RPMI8226 (cell line): ENCODE results near the gene TJP3.

Experiments
- DNase-seq: peaks from one replicate; pipeline ENCODE4 v3.0.0-alpha.2; 2015

Gene TJP3

GRCh38 chr19:3770136-3770999, 62.2 kb downstream of the TJP3 start:
- DNase-seq: no peak

GRCh38 chr19:3771000-3771905, 63.1 kb downstream of the TJP3 start:
- DNase-seq: no peak

DNA sequence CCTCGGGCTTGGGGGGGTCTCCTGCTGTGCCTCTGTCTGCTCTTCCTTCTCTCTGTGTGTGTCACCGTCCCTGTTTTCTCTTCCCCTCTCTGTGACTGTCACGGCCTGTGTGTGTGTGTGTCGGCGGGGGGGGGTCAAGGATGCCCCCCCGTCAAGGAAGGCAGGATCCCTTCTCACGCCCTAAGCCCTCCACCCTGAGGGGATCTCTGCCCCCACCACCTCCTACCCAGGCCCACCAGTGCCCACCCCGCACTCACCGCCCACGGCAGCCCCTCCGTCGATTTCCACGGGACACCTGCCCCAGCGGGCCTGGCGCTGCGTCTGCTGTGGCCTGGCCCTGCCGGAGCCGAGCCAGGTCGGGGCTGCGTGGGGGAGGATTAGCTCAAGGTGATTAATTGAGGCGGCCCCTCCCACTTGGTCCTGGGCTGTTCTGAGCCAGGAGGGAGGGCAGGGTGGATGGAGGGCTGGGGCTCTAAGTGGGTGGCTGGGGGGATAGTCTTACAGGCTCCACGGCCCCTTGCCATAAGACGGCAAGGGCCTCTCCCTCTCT, 63.8 kb downstream of the TJP3 start, which contains the start of gene RAX2:
Gene RAX2, minus strand, starts transcription at position 323 of the 550 bp plus-strand sequence. CDS start 486 bp downstream, outside the sequence.
- DNase-seq: no peak

- DNase-seq: no peak
These were observed 65.8 kb downstream of the TJP3 start for GRCh38 chr19:3773814-3774515.

DNA sequence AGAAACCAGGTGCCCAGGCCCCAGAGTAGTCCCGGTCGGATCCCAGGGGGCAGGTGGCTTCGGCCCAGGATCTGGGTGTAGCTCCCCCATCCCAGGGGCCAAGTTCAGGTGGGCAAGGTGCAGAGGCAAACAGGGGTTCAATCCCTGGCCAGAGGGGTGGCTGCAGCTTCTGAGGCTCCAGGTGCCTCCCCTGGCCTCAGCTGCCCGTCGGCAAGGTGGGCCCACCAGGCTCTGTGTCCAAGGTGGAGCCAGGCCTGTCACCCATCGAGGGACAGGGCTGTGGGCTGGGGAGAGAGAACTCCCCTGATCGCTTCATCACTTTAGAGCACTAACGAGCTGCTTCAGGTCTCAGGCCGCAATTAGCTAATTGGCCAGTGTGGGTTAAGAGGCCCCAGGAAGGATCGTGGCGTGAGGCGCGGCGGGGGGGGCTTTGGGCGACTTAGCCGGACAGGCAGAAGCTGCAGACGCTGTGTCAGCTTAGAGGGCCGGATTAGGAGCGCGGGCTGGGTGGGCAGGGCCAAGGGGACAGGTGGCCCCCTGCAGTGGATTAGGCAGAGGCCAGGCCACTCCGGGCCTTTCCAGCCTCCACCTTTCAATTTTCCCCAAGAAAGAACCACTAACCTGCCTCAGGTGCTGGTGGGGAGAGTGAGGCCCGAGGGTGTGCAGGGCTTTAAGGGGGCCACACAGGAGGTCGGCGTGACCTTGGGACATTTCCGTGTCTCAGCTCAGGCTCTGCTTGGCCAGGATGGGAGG, 66.6 kb downstream of the TJP3 start:
- DNase-seq: no peak

DNA sequence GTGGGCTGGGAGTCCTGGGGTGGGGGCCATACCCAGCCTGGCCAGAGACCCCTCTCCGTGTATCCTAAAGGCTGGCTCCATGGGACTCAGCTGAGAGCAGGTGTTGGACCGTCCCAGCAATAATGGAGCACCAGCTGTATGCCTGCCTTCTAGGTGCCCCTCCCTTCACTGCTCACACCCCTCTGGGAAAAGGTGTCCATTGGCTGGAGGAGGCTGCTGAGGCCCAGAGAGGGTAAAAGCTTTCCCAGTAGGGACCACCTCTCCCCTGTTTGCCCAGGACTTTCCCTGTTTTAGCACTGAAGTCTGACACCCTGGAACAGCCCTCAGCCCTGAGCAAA, 67.2 kb downstream of the TJP3 start:
- DNase-seq: no peak

GRCh38 chr19:3775831-3776230, 67.6 kb downstream of the TJP3 start:
- DNase-seq: no peak

DNA sequence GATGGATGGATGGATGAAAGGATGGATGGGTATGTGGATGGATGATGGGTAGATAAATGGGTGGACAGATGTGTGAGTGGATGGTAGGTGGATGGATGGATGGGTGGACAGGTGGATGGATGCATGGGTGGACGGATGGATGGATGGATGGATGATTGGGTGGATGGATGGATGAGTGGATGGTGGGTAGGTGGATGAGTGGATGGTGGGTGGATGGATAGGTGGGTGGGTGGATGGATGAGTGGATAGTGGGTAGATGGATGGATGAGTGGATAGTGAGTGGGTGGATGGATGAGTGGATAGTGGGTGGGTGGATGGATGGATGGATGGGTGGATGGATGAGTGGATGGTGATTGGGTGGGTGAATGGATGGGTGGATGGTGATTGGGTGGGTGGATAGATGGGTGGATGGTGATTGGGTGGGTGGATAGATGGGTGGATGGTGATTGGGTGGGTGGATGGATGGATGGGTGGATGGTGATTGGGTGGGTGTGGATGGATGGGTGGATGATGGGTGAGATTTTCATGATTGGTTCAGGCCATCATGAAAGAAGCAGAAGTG, 68.4 kb downstream of the TJP3 start:
- DNase-seq: no peak

DNA sequence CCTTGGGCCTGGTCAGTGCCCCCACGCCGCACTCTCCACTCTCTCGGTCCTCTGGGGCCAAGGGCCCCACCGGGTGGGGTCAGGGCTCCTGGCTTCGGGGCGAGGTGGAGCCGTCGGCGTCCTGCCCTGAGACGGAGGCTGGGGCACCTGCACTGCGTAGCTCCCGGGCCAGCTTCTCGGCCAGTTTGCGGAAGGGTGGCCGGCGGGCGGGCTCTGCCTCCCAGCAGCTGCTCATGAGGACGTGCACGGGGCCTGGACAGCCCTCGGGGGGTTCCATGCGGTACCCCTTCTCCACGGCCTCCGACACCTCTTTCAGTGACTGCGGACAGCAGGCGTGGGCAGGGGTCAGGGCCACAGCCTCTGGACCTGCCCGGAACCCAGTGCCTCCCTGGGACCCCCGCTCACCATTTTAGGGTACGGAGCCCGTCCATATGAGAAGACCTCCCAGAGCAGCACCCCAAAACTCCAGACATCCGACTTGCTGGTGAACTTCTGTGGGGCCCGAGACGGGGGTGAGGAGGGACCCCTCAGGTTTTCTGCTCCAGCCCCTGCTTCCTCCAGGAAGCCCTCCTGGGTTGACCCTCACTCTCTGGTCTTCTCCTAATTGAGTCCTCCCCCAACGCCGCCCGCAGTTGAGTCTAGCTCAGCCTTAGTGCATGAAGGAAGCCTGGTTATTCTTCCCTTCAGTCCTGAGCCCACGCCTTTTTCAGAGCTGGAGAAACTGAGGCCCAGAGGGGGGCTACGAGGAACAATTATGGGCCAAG, 70.1 kb downstream of the TJP3 start:
- DNase-seq: no peak

- no peak for DNase-seq
These were observed 70.9 kb downstream of the TJP3 start for GRCh38 chr19:3778899-3779723.

- no peak for DNase-seq
These were observed 72.7 kb downstream of the TJP3 start for GRCh38 chr19:3780786-3781304.

DNA sequence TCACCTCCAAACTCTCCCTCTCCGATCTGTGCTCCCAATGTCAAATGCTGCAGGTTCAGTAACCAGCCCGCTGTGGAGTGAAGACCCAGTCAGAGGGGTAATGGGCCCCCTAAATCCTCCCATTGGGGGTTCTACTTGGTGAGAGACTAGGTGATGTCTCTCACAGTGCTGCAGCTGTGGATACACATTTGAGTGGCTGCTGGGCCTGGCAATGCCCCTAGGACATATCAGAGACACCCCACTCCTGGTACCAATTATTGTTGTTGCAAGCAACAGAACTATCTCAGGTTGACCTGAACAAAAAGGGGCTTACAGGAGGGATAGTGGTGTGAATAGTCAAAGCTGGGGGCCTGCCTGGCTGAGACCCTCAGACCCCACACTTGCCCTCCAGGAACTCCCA, 73.4 kb downstream of the TJP3 start:
- DNase-seq: no peak

DNA sequence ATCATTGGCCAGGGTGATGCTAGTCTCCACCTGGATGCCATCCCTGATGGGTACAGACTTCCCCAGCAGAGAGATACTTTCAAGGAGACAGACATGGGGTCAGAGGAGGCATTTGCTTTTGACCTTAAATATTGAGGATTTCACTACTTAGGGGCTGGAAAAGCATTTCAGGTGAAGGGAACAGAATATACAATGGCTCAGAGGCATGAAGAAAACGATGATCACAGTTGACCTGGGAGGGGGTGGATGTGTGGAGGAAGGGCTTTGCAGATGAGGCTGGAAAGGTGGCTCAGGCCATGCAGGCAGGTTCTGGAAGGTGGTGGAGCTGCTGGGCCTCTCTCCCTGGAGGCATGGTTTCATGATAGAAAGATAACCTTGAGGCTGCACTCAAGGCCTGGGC, 74.1 kb downstream of the TJP3 start:
- no peak for DNase-seq

DNA sequence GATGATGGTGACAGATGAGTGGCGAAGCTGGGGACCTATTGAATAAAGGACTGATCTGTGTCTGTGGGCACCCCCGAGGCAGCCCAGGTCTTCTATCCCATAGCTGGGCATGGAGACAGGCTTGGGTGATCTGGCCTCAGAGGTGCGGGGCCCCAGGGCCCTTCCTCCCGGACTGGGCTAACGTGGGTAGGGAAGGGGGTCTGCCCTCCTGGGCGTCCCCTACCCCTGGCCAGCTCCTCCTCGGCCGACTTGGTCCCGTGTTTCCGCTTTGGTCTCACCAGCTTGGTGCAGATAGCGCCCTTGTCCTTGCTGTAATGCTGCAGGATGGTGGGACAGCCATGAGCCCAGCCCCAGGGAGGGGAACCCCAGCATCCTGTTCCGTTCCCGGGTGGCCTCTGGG, 74.7 kb downstream of the TJP3 start:
- DNase-seq: no peak

DNA sequence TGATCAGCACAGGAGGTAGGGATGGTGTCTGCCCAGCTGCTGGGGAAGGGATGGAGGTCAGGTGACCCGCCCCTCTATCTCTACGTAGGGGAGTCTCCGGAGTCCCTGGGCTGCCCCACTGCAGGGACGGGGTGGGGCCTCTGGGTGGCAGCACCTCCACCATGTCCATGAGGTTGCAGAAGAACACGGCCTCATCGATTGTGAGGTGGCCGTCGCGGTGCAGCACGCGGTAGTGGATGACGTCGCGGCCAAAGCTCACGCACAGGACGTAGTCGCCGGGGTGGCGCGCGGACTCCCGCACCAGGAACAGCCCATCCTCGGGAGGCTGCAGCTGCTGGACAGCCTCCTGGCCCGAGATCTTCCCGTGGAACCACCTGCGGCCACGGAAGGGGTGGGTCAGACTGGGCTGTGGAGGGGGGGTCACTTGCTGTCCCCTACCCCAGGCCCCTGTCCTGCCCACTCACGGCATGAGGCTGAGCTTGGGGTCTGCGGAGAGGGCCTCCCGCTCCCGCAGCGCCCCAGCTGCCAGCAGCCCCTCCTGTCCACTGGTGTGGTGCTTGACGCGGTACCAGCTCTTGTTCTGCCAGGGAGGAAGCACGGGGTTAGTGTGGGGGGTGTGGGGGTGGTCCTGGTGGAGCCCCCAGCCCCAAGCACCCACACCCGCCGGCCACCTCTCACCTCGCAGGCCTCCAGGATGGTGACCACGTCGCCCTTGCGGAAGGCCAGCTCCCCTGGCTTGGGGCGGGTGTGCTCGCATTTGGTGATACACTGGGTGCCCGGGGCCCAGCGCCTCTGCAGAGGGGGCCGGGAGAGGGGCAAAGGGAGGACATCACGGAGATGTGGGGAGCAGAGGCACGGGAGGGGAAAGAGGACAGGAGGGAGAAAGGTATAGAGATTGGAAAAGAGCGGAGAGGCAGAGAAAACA, 75.7 kb downstream of the TJP3 start:
- DNase-seq: peak; percentile 35

- no peak for DNase-seq
These were observed 76.6 kb downstream of the TJP3 start for GRCh38 chr19:3784607-3785450.

DNA sequence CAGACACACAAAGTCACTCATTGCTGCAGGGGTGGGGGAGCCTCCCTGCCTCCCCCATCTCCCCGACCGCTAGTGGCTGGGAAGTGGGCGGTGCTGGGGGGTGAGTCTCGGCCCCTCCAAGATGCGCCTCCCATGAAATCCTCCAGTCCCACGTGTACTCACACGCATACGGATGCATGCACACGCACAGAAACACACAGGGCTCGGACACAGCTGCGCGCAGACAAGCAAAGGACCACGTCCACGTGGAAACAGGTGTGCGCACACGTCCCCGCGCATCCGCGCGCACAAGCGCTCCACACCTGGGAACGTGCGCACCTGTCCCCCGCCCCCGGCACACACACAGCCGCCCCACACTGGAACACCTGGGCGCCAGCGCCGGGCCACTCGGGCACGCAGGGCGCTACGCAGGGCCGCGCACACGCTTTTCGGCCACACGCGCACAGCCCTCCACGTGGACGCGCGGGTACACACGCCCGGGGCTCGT, 77.3 kb downstream of the TJP3 start:
- no peak for DNase-seq
